ENCODE measurements around the gene CKAP4.

CKAP4 gene

GRCh38 chr12:106214571-106214970 lies 33.2 kb downstream of the CKAP4 start:
- no peak for TF ChIP-seq GATA2 (IDR thresholded peaks at IDR 0.05; ENCODE audit: low read depth, low read length)
- TF ChIP-seq GATA3 (IDR thresholded peaks at IDR 0.05; ENCODE audit: low read depth, low read length): no peak

- TF ChIP-seq GATA3 (IDR thresholded peaks at IDR 0.05; ENCODE audit: low read depth, low read length) (no peak), GATA2 (IDR thresholded peaks at IDR 0.05; ENCODE audit: low read depth, low read length) (no peak)
These were observed 34.2 kb downstream of the CKAP4 start for GRCh38 chr12:106213662-106214061.

- TF ChIP-seq GATA2 (IDR thresholded peaks at IDR 0.05; ENCODE audit: low read depth, low read length) (no peak), GATA3 (IDR thresholded peaks at IDR 0.05; ENCODE audit: low read depth, low read length) (no peak)
These were observed 35.8 kb downstream of the CKAP4 start for GRCh38 chr12:106211973-106212372.

- no peak for TF ChIP-seq GATA3 (IDR thresholded peaks at IDR 0.05; ENCODE audit: low read depth, low read length)
These were observed 42.4 kb downstream of the CKAP4 start for GRCh38 chr12:106205208-106206069.

GRCh38 chr12:106204312-106204711 lies 43.5 kb downstream of the CKAP4 start:
- TF ChIP-seq GATA2 (IDR thresholded peaks at IDR 0.05; ENCODE audit: low read depth, low read length) (no peak), GATA3 (IDR thresholded peaks at IDR 0.05; ENCODE audit: low read depth, low read length) (no peak)

- TF ChIP-seq GATA3 (IDR thresholded peaks at IDR 0.05; ENCODE audit: low read depth, low read length): no peak
- TF ChIP-seq GATA2 (IDR thresholded peaks at IDR 0.05; ENCODE audit: low read depth, low read length): no peak
These were observed 49.8 kb downstream of the CKAP4 start for GRCh38 chr12:106197906-106198623.

- TF ChIP-seq GATA2 (IDR thresholded peaks at IDR 0.05; ENCODE audit: low read depth, low read length) (no peak), GATA3 (IDR thresholded peaks at IDR 0.05; ENCODE audit: low read depth, low read length) (no peak)
These were observed 52.2 kb downstream of the CKAP4 start for GRCh38 chr12:106195621-106196027.

GRCh38 chr12:106194351-106194750 lies 53.5 kb downstream of the CKAP4 start:
- TF ChIP-seq GATA2 (IDR thresholded peaks at IDR 0.05; ENCODE audit: low read depth, low read length) (no peak), GATA3 (IDR thresholded peaks at IDR 0.05; ENCODE audit: low read depth, low read length) (no peak)

GRCh38 chr12:106193394-106194215 lies 54.2 kb downstream of the CKAP4 start:
- TF ChIP-seq GATA3 (IDR thresholded peaks at IDR 0.05; ENCODE audit: low read depth, low read length) (no peak), GATA2 (IDR thresholded peaks at IDR 0.05; ENCODE audit: low read depth, low read length) (no peak)

- TF ChIP-seq GATA2 (IDR thresholded peaks at IDR 0.05; ENCODE audit: low read depth, low read length): no peak
These were observed 55.0 kb downstream of the CKAP4 start for GRCh38 chr12:106192659-106193393.

- TF ChIP-seq GATA3 (IDR thresholded peaks at IDR 0.05; ENCODE audit: low read depth, low read length) (no peak), GATA2 (IDR thresholded peaks at IDR 0.05; ENCODE audit: low read depth, low read length) (no peak)
These were observed 57.2 kb downstream of the CKAP4 start for GRCh38 chr12:106190581-106190980.

GRCh38 chr12:106189341-106189740 lies 58.5 kb downstream of the CKAP4 start:
- TF ChIP-seq GATA3 (IDR thresholded peaks at IDR 0.05; ENCODE audit: low read depth, low read length) (no peak), GATA2 (IDR thresholded peaks at IDR 0.05; ENCODE audit: low read depth, low read length) (no peak)

- TF ChIP-seq GATA3 (IDR thresholded peaks at IDR 0.05; ENCODE audit: low read depth, low read length): no peak
- TF ChIP-seq GATA2 (IDR thresholded peaks at IDR 0.05; ENCODE audit: low read depth, low read length): no peak
These were observed 59.6 kb downstream of the CKAP4 start for GRCh38 chr12:106188256-106188655.

All from SH-SY5Y (cell line).